DOHH2 (cell line): ENCODE data around the gene ABCD4.

Experiments
- CTCF ChIP-seq: fragments of 200-600 bp; sonication (generic); IDR thresholded peaks from one replicate; pipeline ENCODE4 v1.5.1; 2014; ENCODE audit warnings: antibody characterized with exemption, mild to moderate bottlenecking, low read depth, low read length; ENCODE audit not compliant: poor library complexity, severe bottlenecking
- EZH2phosphoT487 ChIP-seq: fragments of 200-600 bp; sonication (generic); IDR thresholded peaks from 2 replicates; pipeline ENCODE4 v1.6.1; 2017; ENCODE audit warnings: borderline replicate concordance, mild to moderate bottlenecking, antibody characterized with exemption, low read length, moderate library complexity, mixed read lengths

DNA sequence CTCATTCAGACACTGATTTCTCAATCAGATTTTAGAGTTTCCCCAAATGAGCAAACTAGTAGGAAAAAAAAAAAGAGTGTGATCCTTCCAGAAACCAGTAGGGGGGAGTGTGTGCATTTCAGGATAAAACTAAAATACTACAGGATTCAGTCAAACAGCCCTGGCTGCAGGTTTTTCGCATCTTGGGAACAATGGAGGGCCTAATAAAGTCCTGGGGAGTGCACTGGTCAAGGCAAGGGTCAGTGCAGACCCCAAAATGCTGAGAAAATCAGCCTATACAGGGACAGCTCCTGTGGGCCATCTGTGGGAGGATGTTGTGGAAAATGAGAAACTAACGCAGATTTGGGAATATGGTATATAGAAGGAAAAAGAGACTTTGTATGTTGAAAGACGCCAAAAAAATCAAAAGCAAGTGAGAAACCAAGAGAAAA lies 22.2 kb upstream of the ABCD4 start:
- TF ChIP-seq CTCF (peak; percentile 75), EZH2phosphoT487 (no peak)
